AG09309 (cell line): ENCODE measurements around the gene JARID2.

Experiments
- DNase-seq: peaks from one replicate; pipeline ENCODE4 v3.0.0-alpha.2; 2010; ENCODE audit warnings: low read depth
- H3K4me3 ChIP-seq: 2 replicates; pipeline ENCODE4 v1.5.1; 2011; ENCODE audit warnings: mild to moderate bottlenecking, low read depth, low read length, moderate library complexity; ENCODE audit not compliant: control insufficient read depth
- TF ChIP-seq, protein P1 (sequence below): IDR thresholded peaks from 2 replicates; pipeline ENCODE4 v1.5.1; 2011; ENCODE audit warnings: mild to moderate bottlenecking, low read depth, low read length, inconsistent platforms; ENCODE audit not compliant: insufficient read depth, control insufficient read depth; ENCODE audit errors: missing control alignments

JARID2 gene

GRCh38 chr6:15252195-15252594 lies 6.3 kb downstream of the JARID2 start:
- TF ChIP-seq, protein P1, sequence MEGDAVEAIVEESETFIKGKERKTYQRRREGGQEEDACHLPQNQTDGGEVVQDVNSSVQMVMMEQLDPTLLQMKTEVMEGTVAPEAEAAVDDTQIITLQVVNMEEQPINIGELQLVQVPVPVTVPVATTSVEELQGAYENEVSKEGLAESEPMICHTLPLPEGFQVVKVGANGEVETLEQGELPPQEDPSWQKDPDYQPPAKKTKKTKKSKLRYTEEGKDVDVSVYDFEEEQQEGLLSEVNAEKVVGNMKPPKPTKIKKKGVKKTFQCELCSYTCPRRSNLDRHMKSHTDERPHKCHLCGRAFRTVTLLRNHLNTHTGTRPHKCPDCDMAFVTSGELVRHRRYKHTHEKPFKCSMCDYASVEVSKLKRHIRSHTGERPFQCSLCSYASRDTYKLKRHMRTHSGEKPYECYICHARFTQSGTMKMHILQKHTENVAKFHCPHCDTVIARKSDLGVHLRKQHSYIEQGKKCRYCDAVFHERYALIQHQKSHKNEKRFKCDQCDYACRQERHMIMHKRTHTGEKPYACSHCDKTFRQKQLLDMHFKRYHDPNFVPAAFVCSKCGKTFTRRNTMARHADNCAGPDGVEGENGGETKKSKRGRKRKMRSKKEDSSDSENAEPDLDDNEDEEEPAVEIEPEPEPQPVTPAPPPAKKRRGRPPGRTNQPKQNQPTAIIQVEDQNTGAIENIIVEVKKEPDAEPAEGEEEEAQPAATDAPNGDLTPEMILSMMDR, result no peak
- H3K4me3 ChIP-seq, result no peak overlapping the region

DNA sequence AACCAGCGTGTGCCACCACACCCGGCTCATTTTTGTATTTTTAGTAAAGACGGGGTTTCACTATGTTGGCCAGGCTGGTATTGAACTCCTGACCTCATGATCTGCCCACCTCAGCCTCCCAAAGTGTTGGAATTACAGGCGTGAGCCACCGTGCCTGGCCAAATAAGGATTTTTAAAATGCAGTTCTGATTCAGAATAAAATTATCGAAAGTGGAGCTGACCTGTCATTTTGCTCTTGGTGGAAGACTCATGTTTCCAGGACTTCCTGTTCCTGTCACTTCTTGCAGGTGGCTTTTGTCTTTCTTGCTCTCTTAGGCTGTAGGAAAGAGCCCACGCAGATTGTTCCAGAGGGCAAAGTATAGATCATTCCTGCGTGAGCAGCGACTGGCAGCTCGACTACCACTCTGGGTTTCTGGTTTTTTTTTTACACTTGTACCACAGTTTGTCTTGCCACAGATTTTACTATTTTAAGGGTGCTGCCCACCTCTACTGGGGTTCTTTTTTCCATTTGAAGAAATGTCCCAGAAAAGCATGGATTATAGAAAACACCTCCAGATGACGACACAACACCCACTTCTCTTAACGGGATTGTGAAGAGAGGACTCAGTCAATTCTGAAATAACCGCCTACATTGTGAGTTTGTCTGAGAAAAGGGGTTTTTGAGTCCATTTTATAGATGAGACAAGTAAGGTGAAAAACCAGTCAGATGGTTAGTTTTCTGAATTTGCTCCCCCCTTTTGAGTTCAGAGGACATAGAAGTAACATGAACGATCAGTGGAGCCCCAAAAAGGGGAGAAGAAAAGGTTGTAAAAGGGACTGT lies 7.5 kb downstream of the JARID2 start:
- TF ChIP-seq, protein P1, result no peak
- DNase-seq, result no peak
- no peak overlapping the region for H3K4me3 ChIP-seq

More at GRCh38 chr6:15252195-15252594, 6.3 kb downstream of the JARID2 start:
- DNase-seq, result no peak

DNA sequence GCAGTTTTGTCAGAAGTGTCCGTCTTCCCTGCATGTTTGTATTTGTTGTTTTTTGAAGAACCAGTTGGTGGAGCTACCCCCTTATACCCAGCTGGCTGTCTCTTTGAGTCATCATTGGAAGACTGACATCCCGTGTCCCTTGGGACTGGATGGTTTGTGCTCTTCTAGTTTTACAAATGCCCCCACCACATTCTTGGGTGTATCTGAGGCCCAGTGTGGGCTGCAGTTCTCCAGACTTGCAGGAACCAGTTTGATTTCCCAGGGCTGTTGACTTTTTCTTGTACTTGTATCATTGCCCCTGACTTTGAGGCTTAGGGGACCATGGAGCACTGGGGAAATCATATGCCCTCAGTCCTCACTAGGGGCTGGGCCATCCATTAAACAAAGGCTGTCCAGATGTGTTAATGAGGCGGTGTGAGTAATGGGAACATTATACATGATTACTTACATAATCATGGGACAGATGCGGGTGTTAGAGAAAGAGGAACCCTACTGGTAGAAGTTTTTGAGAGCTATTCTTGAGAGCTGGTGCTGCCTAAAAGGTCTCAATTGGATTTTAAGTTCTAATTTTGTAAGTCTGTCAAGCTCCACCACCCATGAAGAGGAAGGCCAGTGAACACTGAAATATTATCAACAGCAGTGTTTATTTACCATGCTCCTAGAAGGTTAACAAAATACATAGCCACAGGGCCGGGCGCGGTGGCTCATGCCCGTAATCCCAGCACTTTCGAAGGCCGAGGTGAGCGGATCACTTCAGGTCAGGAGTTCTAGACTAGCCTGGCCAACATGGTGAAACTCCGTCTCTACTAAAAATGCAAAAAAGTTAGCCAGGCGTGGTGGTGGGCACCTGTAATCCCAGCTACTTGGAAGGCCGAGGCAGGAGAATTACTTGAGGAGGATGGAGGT lies 8.5 kb downstream of the JARID2 start:
- DNase-seq, result no peak
- TF ChIP-seq, protein P1, result no peak
- no peak overlapping the region for H3K4me3 ChIP-seq

DNA sequence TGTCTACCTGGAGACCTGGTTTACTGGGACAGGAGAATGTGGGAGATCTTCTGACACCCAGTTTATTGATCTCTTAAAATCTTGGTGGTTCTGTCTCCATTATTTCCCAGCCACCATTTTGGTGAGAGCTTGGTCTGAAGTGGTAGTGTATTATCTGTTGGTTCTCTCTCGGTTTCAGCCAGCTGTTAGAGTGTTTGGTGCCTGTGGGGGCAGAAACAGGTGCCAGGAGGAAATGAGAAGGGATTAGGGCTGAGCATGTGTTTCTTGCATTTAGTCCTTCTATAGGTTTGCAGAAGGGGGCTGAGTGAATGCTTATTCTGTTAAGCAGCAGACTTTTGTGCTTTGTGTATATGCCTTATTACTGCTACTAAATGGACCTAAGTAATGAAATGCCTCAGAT lies 9.6 kb downstream of the JARID2 start:
- no peak for DNase-seq
- H3K4me3 ChIP-seq, result no peak overlapping the region
- TF ChIP-seq, protein P1, result no peak

DNA sequence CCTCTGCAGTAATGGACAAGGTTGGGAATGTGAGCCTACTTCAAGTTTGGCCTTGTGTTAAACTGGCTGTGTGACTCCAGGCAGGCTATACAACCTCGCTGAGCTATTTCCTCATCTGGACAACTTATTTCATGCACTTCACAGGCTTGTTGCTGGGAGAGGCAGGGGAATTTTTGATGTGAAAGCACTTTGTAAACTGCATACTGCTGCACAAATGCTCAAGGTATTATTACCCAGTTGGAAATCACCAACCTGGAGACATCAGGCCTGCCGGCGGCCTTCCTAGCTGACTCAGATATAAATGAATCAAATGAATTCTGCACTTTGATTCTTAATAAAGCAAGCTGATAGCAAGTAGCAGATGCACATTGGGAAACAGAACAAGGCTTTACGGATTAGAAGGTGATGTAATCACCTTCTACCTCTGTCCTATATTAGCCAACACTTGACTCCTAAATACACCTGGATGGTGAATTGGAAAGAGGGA lies 10.1 kb downstream of the JARID2 start:
- no peak overlapping the region for H3K4me3 ChIP-seq
- TF ChIP-seq, protein P1, result no peak
- DNase-seq, result no peak

- no peak for DNase-seq
- no peak overlapping the region for H3K4me3 ChIP-seq
- TF ChIP-seq, protein P1, result no peak
Measured at GRCh38 chr6:15256538-15257271, 10.8 kb downstream of the JARID2 start.
